A549 (cell line): ENCODE data around the gene LITAFD. TPM values are rescaled to one million over a fixed set of nuclear protein-coding genes. Genes with fewer than 3 reads are reported as not detected.

Experiments used
- ATAC-seq, 2 experiments: fragments of 200-7000 bp in 1 of 2; fragments of >200 bp in 1 of 2; cut with Nextera tagmentation in 1 of 2; cut with Tn5 transposase in 1 of 2; 3 replicates each; pipeline versions ENCODE4 v1.8.0 to v1.9.1; 2018 to 2020; ENCODE audit warnings: mild to moderate bottlenecking in 1 of 2, moderate library complexity in 1 of 2
- CTCF ChIA-PET: fragments of 300-600 bp; sonication (Branson Sonifier 250); formaldehyde crosslinking; extraction: SDS; loops from one replicate; lab custom pipeline; 2021; ENCODE audit warnings: antibody characterized with exemption, inconsistent platforms; lab: Yijun Ruan, JAX
- POLR2A ChIA-PET: fragments of 350-600 bp; formaldehyde crosslinking; extraction: SDS; loops from one replicate; lab custom pipeline; 2021; ENCODE audit warnings: antibody characterized with exemption, inconsistent platforms; lab: Yijun Ruan, JAX
- DNase-seq, 2 experiments: peaks; one replicate each; pipeline versions ENCODE4 v3.0.0 to v3.0.0-alpha.2; 2011 to 2016; ENCODE audit warnings: low read depth in 1 of 2, low spot score in 1 of 2
- FAIRE-seq: peaks from 2 replicates; lab custom pipeline; 2011; peaks lifted over from hg19 to GRCh38; lab: Jason Lieb, UNC
- H3K27ac ChIP-seq, 2 experiments: fragments of >200 bp; sonication (Bioruptor Twin); formaldehyde crosslinking; 3 replicates each; pipeline ENCODE4 v1.5.1; 2016 to 2017
- H3K4me1 ChIP-seq: fragments of >200 bp; sonication (Bioruptor Twin); formaldehyde crosslinking; 3 replicates; pipeline ENCODE4 v1.6.1; 2016
- H3K4me2 ChIP-seq: fragments of >200 bp; sonication (Bioruptor Twin); formaldehyde crosslinking; 3 replicates; pipeline ENCODE4 v1.6.1; 2016
- H3K4me3 ChIP-seq: fragments of >200 bp; sonication (Bioruptor Twin); formaldehyde crosslinking; 3 replicates; pipeline ENCODE4 v1.5.1; 2016
- H3K9me3 ChIP-seq: fragments of >200 bp; sonication (Bioruptor Twin); formaldehyde crosslinking; 3 replicates; pipeline ENCODE4 v1.6.1; 2016
- BCL3 ChIP-seq: fragments of >200 bp; sonication (Bioruptor Twin); formaldehyde crosslinking; IDR thresholded peaks from 3 replicates; pipeline ENCODE4 v1.6.1; 2016
- CBX2 ChIP-seq: fragments of 200-600 bp; sonication (generic); IDR thresholded peaks from 2 replicates; pipeline ENCODE4 v1.6.1; 2016; ENCODE audit warnings: low read depth, mild to moderate bottlenecking, borderline replicate concordance
- CBX8 ChIP-seq: fragments of 200-600 bp; sonication (generic); IDR thresholded peaks from 2 replicates; pipeline ENCODE4 v1.6.1; 2016
- CEBPB ChIP-seq, 2 experiments: fragments of >200 bp in 1 of 2; sonication (Bioruptor Twin) in 1 of 2; formaldehyde crosslinking in 1 of 2; IDR thresholded peaks; 2 replicates each; pipeline ENCODE4 v1.6.1; 2012 to 2016
- CHD2 ChIP-seq: fragments of 150-350 bp; IDR thresholded peaks from 2 replicates; pipeline ENCODE4 v1.6.1; 2014; ENCODE audit warnings: low read length; ENCODE audit not compliant: partially characterized antibody
- ELK1 ChIP-seq: fragments of 150-350 bp; IDR thresholded peaks from 2 replicates; pipeline ENCODE4 v1.6.1; 2014; ENCODE audit warnings: low read depth, mild to moderate bottlenecking, low read length
- ESRRA ChIP-seq: fragments of 150-350 bp; IDR thresholded peaks from 2 replicates; pipeline ENCODE4 v1.6.1; 2014; ENCODE audit warnings: mild to moderate bottlenecking, low read length, borderline replicate concordance
- HEYL ChIP-seq: fragments of 250-450 bp; sonication (Bioruptor Pico); IDR thresholded peaks from 2 replicates; pipeline ENCODE4 v1.8.0; 2021; ENCODE audit warnings: mild to moderate bottlenecking, moderate library complexity
- HMGXB4 ChIP-seq: fragments of 250-450 bp; sonication (Bioruptor Pico); IDR thresholded peaks from 2 replicates; pipeline ENCODE4 v1.5.0; 2021; ENCODE audit warnings: mild to moderate bottlenecking, moderate library complexity, borderline replicate concordance
- HOXA7 ChIP-seq: fragments of 250-450 bp; sonication (Bioruptor Pico); IDR thresholded peaks from 2 replicates; pipeline ENCODE4 v1.5.0; 2020; ENCODE audit warnings: mild to moderate bottlenecking, moderate library complexity
- KDM5A ChIP-seq: fragments of 200-600 bp; sonication (generic); IDR thresholded peaks from 2 replicates; pipeline ENCODE4 v1.6.1; 2016; ENCODE audit warnings: antibody characterized with exemption, mild to moderate bottlenecking
- NFE2L2 ChIP-seq: fragments of 150-350 bp; conservative IDR thresholded peaks from 2 replicates; pipeline ENCODE4 v1.6.1; 2014; ENCODE audit warnings: low read length
- PBX3 ChIP-seq: IDR thresholded peaks from 2 replicates; pipeline ENCODE4 v1.6.1; 2012
- RARB ChIP-seq: fragments of 250-450 bp; sonication (Bioruptor Pico); IDR thresholded peaks from 2 replicates; pipeline ENCODE4 v1.8.0; 2021; ENCODE audit warnings: mild to moderate bottlenecking, moderate library complexity
- ZC3H11A ChIP-seq: fragments of 450-650 bp; IDR thresholded peaks from 2 replicates; pipeline ENCODE4 v1.6.1; 2014; ENCODE audit warnings: antibody characterized with exemption, mild to moderate bottlenecking
- WGBS: methylation state at CpG from one replicate; pipeline ENCODE4 v1.1.6; 2017; ENCODE audit errors: missing lambda C conversion rate; 5-methylcytosine and 5-hydroxymethylcytosine counted together
- polyA plus RNA-seq, 4 experiments: library from polyadenylated mRNA; depleted of rRNA in 3 of 4; stranded (reverse); fragments of >200 nt; fragmentation: RNase III in 1 of 4; extraction: RNeasy Plus Mini Kit Qiagen cat#74134 plus additional on column Dnase treatment in 1 of 4; gene quantifications; 2 replicates in 3 of 4; 3 replicates in 1 of 4; pipeline ENCODE4 v1.2.3, GENCODE V29; 2011 to 2017

Gene LITAFD
- polyA plus RNA-seq, 2 of the 4 experiments (the other 2 are of a cell fraction) = not detected

GRCh38 chr16:8925455-8925854 is 43.3 kb downstream of the LITAFD start:
- no peaks in the 10 kb centered on the region for H3K9me3 ChIP-seq
- no peaks in the 10 kb centered on the region for H3K4me1 ChIP-seq
- TF ChIP-seq ELK1 (no peak), CBX8 (no peak), KDM5A (no peak), HMGXB4 (CRISPR knock-in tag) (no peak), HEYL (CRISPR knock-in tag) (no peak)
- ChIA-PET POLR2A (no interaction called here), CTCF (interaction anchor here (0.7 kb wide), 1 partner anchor 25 kb away, joined by 3 read pairs; no protein-coding TSS in a partner anchor)
- DNase-seq (no peak), ATAC-seq (no peak), FAIRE-seq (no peak)
- H3K4me2 ChIP-seq = no peak overlapping the region
- H3K4me3 ChIP-seq = no peak overlapping the region
- 97% methylated on average over 7 of the region's 7 CpGs for WGBS
- H3K27ac ChIP-seq = no peak overlapping the region

GRCh38 chr16:8926827-8927226 is 44.7 kb downstream of the LITAFD start:
- no peaks in the 10 kb centered on the region for H3K9me3 ChIP-seq
- TF ChIP-seq RARB (no peak), CBX2 (no peak), KDM5A (no peak), NFE2L2 (no peak), ZC3H11A (no peak), BCL3 (no peak), HOXA7 (CRISPR knock-in tag) (no peak), HMGXB4 (CRISPR knock-in tag) (no peak), ESRRA (no peak), CHD2 (no peak), PBX3 (no peak)
- ATAC-seq (no peak), DNase-seq (no peak), FAIRE-seq (no peak)
- no peak overlapping the region for H3K4me3 ChIP-seq
- no peak overlapping the region for H3K27ac ChIP-seq
- no peak overlapping the region for H3K4me2 ChIP-seq
- CTCF ChIA-PET = no interaction called here
- WGBS = 98% methylated on average over 11 of the region's 11 CpGs
- H3K4me1 ChIP-seq = no peaks in the 10 kb centered on the region
- POLR2A ChIA-PET = no interaction called here

- H3K4me2 ChIP-seq = no peak overlapping the region
- H3K9me3 ChIP-seq = no peaks in the 10 kb centered on the region
- WGBS = 92% methylated on average over 10 of the region's 10 CpGs
- no peak overlapping the region for H3K27ac ChIP-seq
- H3K4me1 ChIP-seq = no peaks in the 10 kb centered on the region
- ChIA-PET POLR2A (no interaction called here), CTCF (interaction anchor here (0.7 to 2.1 kb wide), 5 partner anchors 8 to 206 kb away, joined by 3 to 6 read pairs (median 3); partner anchors contain the start of gene CARHSP1)
- no peak for ATAC-seq
- no peak overlapping the region for H3K4me3 ChIP-seq
- FAIRE-seq = no peak
- TF ChIP-seq HMGXB4 (CRISPR knock-in tag) (no peak), CEBPB (IDR thresholded peaks at IDR 0.05) (peak; percentile 95 to 96)
- no peak for DNase-seq
These were observed 46.4 kb downstream of the LITAFD start for GRCh38 chr16:8928467-8928957.
